Kidney (tissue), 14 donors: Measurements from ENCODE around the gene MEIS2. TPM values are rescaled to one million over a fixed set of nuclear protein-coding genes. Genes with fewer than 3 reads are reported as not detected.

ENCODE experiments used
- DNase-seq, 5 donors: peaks; one replicate each; pipeline ENCODE4 v3.0.0-alpha.2; 2013 to 2020
- FAIRE-seq: peaks from 2 replicates; lab custom pipeline; 2012; peaks lifted over from hg19 to GRCh38; lab: Jason Lieb, UNC
- H3K27ac ChIP-seq, 2 donors: one replicate each; pipeline ENCODE4 v1.7.0; 2013; ENCODE audit warnings: low read depth in 2 of 2, low read length in 2 of 2, inconsistent platforms in 1 of 2
- H3K27me3 ChIP-seq: one replicate; pipeline ENCODE4 v1.7.1; 2013; ENCODE audit warnings: low read length, inconsistent platforms; ENCODE audit not compliant: control insufficient read depth, insufficient read depth
- H3K36me3 ChIP-seq, 3 donors: one replicate each; pipeline versions ENCODE4 v1.7.0 to v1.7.1; 2013; ENCODE audit warnings: low read length in 3 of 3, control low read depth in 1 of 3, inconsistent platforms in 1 of 3; ENCODE audit not compliant: insufficient read depth in 3 of 3, control insufficient read depth in 2 of 3
- H3K4me1 ChIP-seq, 3 donors: one replicate each; pipeline versions ENCODE4 v1.7.0 to v1.7.1; 2013; ENCODE audit warnings: low read length in 3 of 3, inconsistent platforms in 1 of 3, low read depth in 1 of 3; ENCODE audit not compliant: control insufficient read depth in 2 of 3, insufficient read depth in 2 of 3
- H3K4me3 ChIP-seq, 3 donors: one replicate each; pipeline versions ENCODE4 v1.7.0 to v1.8.1; 2013; ENCODE audit warnings: low read length in 3 of 3, control low read depth in 1 of 3, inconsistent platforms in 1 of 3
- H3K9ac ChIP-seq, 3 donors: one replicate each; pipeline versions ENCODE4 v1.7.0 to v1.7.1; 2013; ENCODE audit warnings: low read length in 3 of 3, control low read depth in 1 of 3, inconsistent platforms in 1 of 3
- H3K9me3 ChIP-seq, 3 donors: one replicate each; pipeline versions ENCODE4 v1.7.0 to v1.7.1; 2013; ENCODE audit warnings: low read length in 3 of 3, control low read depth in 1 of 3, inconsistent platforms in 1 of 3; ENCODE audit not compliant: control insufficient read depth in 2 of 3, insufficient read depth in 1 of 3
- intact Hi-C: fragments of 100-400 bp; cut with DNase I; formaldehyde crosslinking; loops from one replicate; pipeline ENCODE4 v1.11.1; 2022
- polyA plus RNA-seq: library from polyadenylated mRNA; stranded (reverse); fragments of 350-450 nt; fragmentation: Illumina TruSeq; extraction: RNeasy Lipid Tissue Mini Kit (QIAGEN cat#74804); gene quantifications from one replicate; pipeline ENCODE4 v1.2.3, GENCODE V29; 2014; ENCODE audit warnings: low read depth, low replicate concordance; ENCODE audit not compliant: insufficient read depth
- total RNA-seq: library from RNA; stranded (reverse); fragmentation: NEBNext Ultra II Directional; extraction: Animal tissue kit (Norgen Biotek cat#: 25700); gene quantifications from one replicate; pipeline ENCODE4 v1.2.1, GENCODE V29; 2021
- TF ChIP-seq, protein P1 (sequence below): IDR thresholded peaks from 3 replicates; pipeline ENCODE4 v1.5.1; 2012; ENCODE audit warnings: mild to moderate bottlenecking, moderate library complexity, borderline replicate concordance; ENCODE audit not compliant: insufficient read depth; ENCODE audit errors: extremely low read depth
- donor health status: control.
- donor health status: control.
- donor health status: control.
- donor health status: control.
- donor health status: control.
- donor health status: DM: yes; HTN: yes; CAD: no.
- donor health status: Normal renal cell carcinoma (clear cell type).

The MEIS2 gene
- total and polyA plus RNA-seq, 2 donors from 2014 or later: 14.7 to 50.9 TPM

DNA sequence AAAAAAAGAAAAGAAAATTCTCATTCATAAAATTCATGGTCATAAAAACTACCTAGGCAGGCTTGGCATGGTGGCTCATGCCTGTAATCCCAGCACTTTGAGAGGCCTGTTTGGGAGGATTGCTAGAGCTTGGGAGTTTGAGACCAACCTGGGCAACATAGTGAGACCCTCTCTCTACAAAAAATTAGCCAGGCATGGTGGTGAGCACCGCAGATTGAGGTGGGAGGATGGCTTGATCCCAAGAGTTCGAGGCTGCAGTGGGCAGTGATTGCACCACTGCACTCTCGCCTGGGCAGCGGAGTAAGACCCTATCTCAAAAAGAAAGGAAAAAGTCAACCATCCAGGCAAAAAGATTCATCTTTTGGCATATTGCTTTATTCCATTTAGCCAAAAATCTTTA lies 58.5 kb downstream of the MEIS2 start:
- TF ChIP-seq, protein P1, sequence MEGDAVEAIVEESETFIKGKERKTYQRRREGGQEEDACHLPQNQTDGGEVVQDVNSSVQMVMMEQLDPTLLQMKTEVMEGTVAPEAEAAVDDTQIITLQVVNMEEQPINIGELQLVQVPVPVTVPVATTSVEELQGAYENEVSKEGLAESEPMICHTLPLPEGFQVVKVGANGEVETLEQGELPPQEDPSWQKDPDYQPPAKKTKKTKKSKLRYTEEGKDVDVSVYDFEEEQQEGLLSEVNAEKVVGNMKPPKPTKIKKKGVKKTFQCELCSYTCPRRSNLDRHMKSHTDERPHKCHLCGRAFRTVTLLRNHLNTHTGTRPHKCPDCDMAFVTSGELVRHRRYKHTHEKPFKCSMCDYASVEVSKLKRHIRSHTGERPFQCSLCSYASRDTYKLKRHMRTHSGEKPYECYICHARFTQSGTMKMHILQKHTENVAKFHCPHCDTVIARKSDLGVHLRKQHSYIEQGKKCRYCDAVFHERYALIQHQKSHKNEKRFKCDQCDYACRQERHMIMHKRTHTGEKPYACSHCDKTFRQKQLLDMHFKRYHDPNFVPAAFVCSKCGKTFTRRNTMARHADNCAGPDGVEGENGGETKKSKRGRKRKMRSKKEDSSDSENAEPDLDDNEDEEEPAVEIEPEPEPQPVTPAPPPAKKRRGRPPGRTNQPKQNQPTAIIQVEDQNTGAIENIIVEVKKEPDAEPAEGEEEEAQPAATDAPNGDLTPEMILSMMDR: no peak
- intact Hi-C loops: no loop called here
- FAIRE-seq: no peak

DNA sequence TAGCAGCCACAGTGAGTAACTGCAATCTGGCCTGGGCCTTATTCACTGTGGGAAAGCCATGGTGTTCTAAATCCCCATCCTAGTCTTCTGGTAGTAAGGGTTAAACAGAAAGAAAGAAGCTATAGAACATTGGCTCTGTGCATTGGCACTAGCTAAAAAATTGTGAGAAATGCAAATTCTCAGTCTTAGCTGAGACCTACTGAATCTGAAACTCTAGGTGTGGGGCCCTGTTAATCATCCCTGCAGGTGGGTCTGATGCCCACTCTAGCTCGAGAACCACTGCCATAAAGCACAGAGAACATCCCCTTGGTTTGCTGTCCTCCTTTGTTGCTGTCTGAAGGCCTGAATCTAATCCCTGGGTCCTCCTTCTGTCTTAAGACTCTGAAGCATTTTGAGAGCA lies 59.3 kb downstream of the MEIS2 start:
- no peak overlapping the region for H3K27ac ChIP-seq
- no peaks in the 10 kb centered on the region for H3K36me3 ChIP-seq
- H3K9me3 ChIP-seq: no peaks in the 10 kb centered on the region
- no peaks in the 10 kb centered on the region for H3K27me3 ChIP-seq
- TF ChIP-seq, protein P1: no peak
- no peak for FAIRE-seq
- intact Hi-C loops: no loop called here
- H3K9ac ChIP-seq: no peak overlapping the region
- peaks cover 0 to 5% (median 0%) of the 10 kb centered on the region in 3 donors for H3K4me1 ChIP-seq
- H3K4me3 ChIP-seq: no peak overlapping the region
- DNase-seq: no peak

More for the DNA sequence above, 58.5 kb downstream of the MEIS2 start:
- Histone ChIP-seq H3K36me3 (no peaks in the 10 kb centered on the region), H3K9ac (no peak overlapping the region), H3K27ac (no peak overlapping the region), H3K4me3 (no peak overlapping the region), H3K27me3 (no peaks in the 10 kb centered on the region), H3K4me1 (peaks cover 0 to 6% (median 0%) of the 10 kb centered on the region in 3 donors), H3K9me3 (no peaks in the 10 kb centered on the region)
- DNase-seq: no peak

DNA sequence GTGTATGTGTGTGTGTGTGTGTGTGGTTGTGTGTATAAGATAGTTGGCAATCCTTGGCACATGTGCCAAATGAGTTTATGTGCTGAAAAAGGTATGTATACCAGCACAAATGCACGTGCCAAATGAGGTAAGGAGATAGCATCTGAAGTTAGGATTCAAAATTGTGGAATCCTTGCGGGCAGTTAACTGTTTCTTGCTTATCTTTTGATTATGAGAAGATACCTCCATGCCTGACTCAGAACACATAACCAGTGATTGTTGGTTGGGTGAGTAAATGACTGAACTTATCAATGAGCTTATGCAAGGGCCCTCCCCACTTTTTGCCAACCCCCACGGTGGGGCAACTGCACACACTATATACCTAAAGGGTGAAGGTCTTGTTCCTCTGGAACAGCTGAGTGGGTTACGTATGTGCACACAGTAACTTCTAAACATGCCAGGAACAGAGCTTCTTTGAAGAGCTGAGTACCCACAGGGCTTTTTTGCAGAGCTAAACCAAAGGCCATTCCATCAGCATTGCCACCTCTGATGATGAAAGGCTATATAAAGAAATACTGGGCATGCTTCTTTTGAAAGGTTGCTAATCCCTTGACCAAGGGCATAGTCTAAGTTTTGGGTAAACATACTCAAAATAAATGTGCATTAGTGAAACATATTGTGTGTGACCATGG lies 60.1 kb downstream of the MEIS2 start:
- Histone ChIP-seq H3K4me3 (no peak overlapping the region), H3K27me3 (no peaks in the 10 kb centered on the region), H3K9ac (no peak overlapping the region), H3K27ac (no peak overlapping the region), H3K9me3 (no peaks in the 10 kb centered on the region), H3K4me1 (peaks cover 0 to 3% (median 0%) of the 10 kb centered on the region in 3 donors), H3K36me3 (peaks cover 0 to 3% (median 0%) of the 10 kb centered on the region in 3 donors)
- TF ChIP-seq, protein P1: no peak
- intact Hi-C loops: no loop called here
- DNase-seq (no peak), FAIRE-seq (no peak)

DNA sequence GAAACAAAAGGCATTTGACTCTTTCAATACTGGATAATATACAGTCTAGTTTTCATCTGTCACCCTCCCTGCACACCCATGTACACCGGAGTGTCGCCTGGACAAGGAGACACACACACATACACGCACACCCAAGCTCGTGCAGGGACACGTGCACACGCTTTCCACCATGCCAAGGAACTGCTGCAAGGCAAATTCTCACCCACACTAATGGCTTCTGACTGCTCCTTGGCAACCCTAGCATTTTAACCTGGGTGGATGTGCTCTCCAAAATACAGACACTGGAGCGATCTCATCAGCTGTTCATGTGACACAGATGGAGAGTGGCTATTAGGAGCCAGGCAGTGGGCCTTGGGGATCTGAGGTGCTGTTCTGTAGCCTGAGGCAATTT lies 61.6 kb downstream of the MEIS2 start:
- Histone ChIP-seq H3K27ac (no peak overlapping the region), H3K36me3 (peaks cover 0 to 3% (median 0%) of the 10 kb centered on the region in 3 donors), H3K27me3 (no peaks in the 10 kb centered on the region), H3K9ac (no peak overlapping the region), H3K4me1 (peaks cover 0 to 6% (median 0%) of the 10 kb centered on the region in 3 donors), H3K9me3 (no peaks in the 10 kb centered on the region), H3K4me3 (no peak overlapping the region)
- no peak for FAIRE-seq
- TF ChIP-seq, protein P1: no peak
- intact Hi-C loops: no loop called here
- DNase-seq: peak in 1 of 5 donors; percentile 25
